Measurements from ENCODE around the gene PHLDB2.

- TF ChIP-seq MXI1 (IDR thresholded peaks at IDR 0.05; ENCODE audit: borderline replicate concordance, low read depth, low read length) (no peak), CHD1 (IDR thresholded peaks at IDR 0.05; ENCODE audit: low read depth, low read length) (no peak), POLR2A (IDR thresholded peaks at IDR 0.05; ENCODE audit: low read depth, low read length) (no peak), RAD21 (IDR thresholded peaks at IDR 0.05; ENCODE audit: low read length) (no peak)
- TF ChIP-seq, protein P1, sequence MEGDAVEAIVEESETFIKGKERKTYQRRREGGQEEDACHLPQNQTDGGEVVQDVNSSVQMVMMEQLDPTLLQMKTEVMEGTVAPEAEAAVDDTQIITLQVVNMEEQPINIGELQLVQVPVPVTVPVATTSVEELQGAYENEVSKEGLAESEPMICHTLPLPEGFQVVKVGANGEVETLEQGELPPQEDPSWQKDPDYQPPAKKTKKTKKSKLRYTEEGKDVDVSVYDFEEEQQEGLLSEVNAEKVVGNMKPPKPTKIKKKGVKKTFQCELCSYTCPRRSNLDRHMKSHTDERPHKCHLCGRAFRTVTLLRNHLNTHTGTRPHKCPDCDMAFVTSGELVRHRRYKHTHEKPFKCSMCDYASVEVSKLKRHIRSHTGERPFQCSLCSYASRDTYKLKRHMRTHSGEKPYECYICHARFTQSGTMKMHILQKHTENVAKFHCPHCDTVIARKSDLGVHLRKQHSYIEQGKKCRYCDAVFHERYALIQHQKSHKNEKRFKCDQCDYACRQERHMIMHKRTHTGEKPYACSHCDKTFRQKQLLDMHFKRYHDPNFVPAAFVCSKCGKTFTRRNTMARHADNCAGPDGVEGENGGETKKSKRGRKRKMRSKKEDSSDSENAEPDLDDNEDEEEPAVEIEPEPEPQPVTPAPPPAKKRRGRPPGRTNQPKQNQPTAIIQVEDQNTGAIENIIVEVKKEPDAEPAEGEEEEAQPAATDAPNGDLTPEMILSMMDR (conservative IDR thresholded peaks at IDR 0.05; ENCODE audit: low read depth, low read length): no peak
Measured at GRCh38 chr3:111871809-111872623, 13.0 kb downstream of the PHLDB2 start.

Data from IMR-90 (cell line).